NCI-H1436 treated with DMSO at 0.1 percent for 48 hours (cell line): Measurements from ENCODE around the gene DLGAP5.

Experiments used
- DNase-seq: peaks from one replicate; lab custom pipeline; 2025; lab: John Stamatoyannopoulos, UW

The DLGAP5 gene

DNA sequence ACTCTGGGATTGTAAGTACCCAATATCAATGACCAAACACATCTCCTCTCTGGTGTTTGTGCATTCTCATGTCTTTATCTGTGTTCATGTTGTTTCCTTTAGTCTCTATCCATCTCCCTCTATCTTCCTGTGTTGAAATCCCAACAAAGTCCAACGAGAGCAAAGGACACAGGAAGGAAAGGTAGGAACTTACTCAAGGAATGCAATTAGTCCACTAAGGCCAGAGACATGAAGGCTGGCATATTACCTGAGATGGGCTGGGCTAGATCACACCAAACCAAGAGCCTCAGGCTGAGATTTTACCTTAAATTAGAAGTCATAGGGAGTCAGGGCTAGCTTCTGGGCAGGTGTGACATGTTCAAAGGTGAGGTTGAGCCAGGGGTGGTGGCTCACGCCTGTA is 76.7 kb downstream of the DLGAP5 start:
- DNase-seq = no peak

DNA sequence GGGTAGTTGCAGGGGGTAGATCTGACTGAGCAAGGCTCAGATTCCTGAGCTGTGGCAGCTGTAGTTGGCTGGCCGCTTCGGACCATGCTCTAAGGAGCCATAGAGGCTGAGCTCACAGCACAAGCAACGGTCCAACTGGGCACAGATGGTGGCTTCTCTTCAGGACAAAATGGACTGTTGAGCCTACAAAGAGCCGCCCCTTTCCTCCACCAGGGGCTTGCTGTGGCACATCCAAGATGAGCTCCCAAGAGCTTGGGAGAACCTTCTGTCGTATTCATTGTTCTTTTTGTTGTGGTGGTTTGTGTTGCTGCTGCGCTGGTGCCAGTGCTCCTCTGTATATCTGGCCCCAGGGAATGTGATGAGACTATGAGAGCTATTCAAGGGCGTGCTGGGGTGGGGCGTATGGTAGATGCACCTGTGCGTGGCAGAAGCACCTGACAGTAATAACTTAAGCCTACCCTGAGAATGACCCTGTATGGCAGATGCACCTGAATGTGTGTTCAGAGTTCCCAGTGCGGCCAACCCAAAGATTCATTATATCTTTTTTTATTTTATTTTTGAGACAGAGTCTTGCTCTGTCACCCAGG is 80.2 kb downstream of the DLGAP5 start:
- DNase-seq = no peak

DNA sequence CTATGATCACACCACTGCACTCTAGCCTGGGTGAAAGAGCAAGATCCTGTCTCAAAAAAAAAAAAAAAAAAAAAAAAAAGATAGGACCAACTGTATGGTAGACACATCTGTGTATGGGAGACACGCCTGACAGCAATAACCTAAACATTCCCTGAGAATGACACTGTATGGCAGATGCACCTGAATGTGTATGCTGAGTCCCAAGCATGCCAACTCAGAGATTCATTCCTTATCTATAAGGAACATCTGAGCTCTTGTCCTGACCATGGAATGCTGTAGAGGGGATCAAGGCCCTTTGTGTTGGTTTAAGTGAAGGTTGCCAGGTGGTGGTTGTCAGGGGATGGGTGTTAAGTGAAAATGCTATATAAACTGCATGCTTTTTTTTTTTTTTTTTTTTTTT is 81.5 kb downstream of the DLGAP5 start:
- no peak for DNase-seq

DNA sequence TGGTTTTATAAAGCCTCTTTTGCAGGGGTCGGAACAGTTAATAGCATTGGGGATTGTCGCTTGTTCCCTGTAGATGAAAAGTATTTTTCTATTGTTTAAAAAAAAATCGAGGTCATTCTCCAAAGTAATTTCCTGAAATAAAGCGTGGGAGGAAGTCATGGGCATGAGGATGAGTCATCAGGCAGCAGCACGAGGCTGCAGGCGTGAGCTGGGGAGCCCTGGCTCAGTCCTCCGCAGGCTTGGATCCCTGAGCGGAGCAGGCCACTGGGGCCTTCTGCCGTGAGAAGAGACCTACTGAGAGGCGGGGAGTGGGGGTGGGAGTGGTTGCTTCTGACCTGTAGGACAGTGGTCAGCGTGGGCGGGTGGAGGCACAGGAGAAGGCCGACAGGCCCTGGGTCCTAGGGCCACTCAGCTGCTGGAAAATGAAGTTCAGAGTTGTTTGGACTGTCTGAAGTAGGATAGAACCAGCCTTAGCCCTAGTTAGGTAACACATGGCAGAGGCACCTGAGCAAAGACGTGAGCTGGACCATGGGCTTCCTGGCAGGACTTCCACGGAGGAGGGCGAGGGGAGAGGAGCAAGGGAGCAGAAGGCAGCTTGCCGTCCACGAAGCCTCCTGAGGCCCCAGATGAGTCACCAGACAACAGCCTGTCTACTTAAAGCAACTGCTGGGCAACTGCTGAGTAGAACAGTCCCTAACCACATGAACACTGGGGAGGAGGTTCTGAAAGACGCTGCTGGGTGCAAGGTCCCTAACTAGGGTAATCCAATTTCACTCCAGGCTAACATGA is 83.4 kb downstream of the DLGAP5 start:
- DNase-seq = no peak

DNA sequence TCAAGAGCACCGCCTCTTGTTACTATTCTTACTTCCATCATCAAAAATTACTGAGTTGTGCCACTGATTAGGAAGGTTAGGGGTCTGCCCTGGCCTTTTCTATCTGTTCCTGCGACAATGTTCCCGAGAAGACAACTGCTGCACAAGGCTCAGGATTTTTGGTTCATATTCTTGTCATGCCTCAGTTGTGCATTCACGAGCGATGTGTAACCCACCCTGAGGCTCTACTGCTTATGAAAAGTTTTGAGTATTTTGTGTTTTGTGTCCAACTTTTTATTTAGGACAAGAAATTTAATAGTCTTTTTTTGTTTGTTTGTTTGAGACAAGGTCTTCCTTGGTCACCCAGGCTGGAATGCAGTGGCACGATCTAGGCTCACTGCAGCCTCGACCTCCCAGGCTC is 85.4 kb downstream of the DLGAP5 start:
- DNase-seq = no peak

DNA sequence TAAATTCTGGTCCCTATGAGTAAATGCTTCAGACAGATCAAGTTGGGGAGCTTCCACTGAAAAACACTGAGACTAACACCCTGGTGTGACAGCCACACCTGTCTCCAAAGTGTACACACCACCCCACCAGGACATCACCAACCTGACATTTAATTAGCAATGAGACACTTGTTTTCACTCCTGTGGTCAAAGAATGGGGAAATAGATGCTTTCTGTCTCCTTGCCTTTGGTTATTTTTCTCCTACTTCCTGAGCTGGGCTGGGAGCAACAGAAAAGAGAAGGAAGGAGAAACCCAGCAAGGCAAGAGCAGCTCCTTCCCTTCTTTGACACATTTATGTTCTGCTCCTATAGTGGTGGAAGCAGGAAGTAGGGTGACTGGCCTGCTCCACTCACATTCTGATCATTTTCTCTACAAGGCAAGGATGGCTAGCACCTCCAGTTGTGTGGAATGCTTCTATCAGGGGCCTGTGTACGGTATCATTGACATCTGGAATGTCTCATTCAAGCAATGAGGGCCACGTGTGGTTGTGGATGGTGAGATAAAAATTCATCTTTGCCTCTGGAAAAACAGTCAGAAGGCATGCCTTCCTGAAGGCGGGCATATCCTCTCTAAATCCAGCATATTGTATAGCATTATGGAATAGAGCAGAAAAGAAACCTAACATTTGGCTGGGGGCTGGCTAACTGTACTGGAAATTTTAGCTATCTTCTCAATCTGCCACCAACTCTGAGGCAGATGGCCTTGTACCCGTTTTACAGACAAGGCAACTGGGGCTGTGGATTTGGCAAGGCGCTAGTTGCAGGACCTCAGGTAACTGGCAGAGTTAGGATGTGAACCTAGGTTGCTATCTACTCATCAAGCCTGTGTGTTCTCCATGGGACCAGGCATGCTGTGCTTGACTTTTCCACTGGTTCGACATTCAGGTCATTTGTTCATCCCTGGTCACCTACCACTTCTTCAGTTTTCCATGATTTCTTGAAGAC is 87.1 kb downstream of the DLGAP5 start:
- DNase-seq = no peak

DNA sequence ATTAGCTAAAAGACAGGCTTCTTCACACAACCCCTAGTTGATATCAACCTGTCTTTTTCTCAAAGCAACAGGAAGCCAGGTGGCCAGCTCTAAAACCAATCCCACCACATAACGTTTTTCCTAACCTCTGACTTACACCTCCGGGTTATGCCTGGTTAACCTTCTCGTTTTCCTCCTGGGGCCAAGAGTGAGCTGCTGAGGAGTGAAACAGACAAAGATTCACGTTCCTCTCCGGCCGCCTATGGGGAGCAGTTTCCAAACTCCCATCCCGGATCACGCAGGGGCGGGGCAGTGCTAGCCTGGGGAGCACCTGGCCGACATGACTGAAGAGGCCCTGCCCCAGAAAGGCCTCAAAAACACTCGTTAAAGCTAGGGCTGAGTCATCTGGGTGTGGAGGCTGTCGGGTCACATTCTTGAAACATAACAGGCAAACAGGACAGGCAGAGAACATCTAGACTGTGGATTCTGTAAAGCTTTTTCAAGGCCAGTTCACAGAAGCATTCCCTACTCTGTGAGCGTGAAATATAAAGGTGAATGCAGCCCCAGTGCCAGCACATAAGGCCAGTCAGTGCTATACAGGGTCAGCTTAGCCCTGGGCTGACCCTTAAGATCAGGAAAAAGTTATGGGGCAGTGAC is 88.3 kb downstream of the DLGAP5 start:
- no peak for DNase-seq

DNA sequence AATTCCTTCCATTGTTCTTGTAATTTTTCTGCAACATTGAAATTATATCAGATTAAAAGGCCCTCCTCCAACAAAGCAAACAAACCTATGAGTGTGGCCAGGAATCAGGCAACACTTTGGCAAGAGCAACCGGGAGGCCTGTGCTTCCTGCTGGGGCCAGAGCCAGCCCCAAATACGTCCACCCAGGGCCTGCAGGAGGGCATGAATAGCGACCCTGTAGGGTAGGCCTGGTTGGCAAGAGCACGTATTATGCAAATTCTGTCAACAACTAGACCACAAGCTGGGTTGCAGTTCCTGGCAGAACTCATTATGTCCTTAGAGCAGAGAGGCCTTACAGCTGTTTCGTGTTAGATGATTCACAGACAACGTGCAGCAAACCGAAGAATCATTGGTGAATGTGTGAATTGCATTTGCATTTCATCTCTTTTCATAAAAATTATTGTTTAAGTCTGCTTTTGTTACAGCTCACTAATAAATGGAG is 89.2 kb downstream of the DLGAP5 start:
- DNase-seq = no peak

DNA sequence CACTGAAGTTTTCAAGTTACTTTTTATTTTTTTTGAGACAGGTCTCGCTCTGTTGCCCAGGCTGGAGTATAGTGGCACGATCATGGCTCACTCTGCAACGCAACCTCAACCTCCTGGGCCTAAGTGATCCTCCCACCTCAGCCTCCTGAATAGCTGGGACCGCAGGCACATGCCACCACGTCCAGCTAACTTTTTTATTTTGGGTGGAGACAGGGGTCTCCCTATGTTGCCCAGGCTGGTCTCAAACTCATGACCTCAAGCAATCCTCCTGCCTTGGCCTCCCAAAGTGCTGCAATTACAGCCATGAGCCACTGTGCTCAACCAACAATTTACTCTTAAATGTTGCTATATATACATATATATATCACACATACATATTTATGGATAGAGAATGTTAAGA is 89.7 kb downstream of the DLGAP5 start:
- no peak for DNase-seq

DNA sequence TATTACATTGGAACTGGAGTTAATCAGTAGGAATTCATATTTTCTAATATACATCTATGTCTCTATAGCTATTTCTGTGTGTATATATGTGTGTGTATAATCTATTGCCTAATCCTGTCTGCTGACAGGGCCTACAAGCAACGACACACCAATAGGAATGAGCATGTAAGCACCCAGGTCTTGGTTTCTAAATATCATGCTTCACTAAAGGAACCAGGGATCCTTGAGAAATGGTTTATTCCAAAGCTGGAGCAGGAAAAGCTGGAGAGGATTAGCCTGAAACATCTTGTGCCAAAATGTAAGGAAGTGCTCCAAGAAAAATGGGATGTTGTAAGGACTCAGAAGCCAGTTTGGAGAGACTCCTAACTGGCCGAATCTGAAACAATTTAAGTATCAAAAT is 91.6 kb downstream of the DLGAP5 start:
- DNase-seq = no peak

DNA sequence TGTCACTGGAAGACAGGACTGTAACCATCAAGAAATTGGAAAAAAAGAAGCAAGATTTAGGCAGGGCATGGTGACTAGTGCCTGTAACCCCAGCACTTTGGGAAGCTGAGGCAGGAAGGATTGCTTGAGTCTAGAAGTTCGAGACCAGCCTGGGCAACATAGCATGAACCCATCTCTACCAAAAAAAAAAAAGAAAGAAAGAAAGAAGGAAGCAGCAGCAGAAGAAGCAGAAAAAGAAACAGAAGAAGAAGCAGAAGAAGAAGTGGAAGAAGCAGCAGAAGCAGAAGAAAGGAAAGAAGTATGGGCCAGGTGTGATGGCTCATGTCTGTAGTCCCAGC is 92.9 kb downstream of the DLGAP5 start:
- no peak for DNase-seq
